DOHH2 (cell line): ENCODE measurements around the gene BMP7.

Experiments used
- CTCF ChIP-seq: fragments of 200-600 bp; sonication (generic); IDR thresholded peaks from one replicate; pipeline ENCODE4 v1.5.1; 2014; ENCODE audit warnings: antibody characterized with exemption, mild to moderate bottlenecking, low read depth, low read length; ENCODE audit not compliant: poor library complexity, severe bottlenecking
- EZH2phosphoT487 ChIP-seq: fragments of 200-600 bp; sonication (generic); IDR thresholded peaks from 2 replicates; pipeline ENCODE4 v1.6.1; 2017; ENCODE audit warnings: borderline replicate concordance, mild to moderate bottlenecking, antibody characterized with exemption, low read length, moderate library complexity, mixed read lengths

- TF ChIP-seq CTCF: no peak
- no peak for TF ChIP-seq EZH2phosphoT487
These were observed 106.4 kb downstream of the BMP7 start for GRCh38 chr20:57159945-57160610.
